ENCODE measurements around the gene RALGDS. TPM values are rescaled to one million over a fixed set of nuclear protein-coding genes. Genes with fewer than 3 reads are reported as not detected.
"Not testable (repeated sequence)": the region's sequence is repeated elsewhere in the genome, so short reads cannot be mapped to it uniquely, and the experiment has no call there.

RALGDS gene
- total RNA-seq, 1 donor from 2014 or later = 33.7 TPM

GRCh38 chr9:133086212-133086860 lies 34.7 kb downstream of the RALGDS start:
- DNase-seq (ENCODE audit: missing footprints); ATAC-seq; intact Hi-C loops (cut with DNase I): not testable (repeated sequence)

- intact Hi-C loops (cut with DNase I); ATAC-seq; DNase-seq (ENCODE audit: missing footprints): not testable (repeated sequence)
Observed at GRCh38 chr9:133083688-133084087, 37.4 kb downstream of the RALGDS start.

GRCh38 chr9:133081957-133082644 lies 38.9 kb downstream of the RALGDS start:
- ATAC-seq; intact Hi-C loops (cut with DNase I): not testable (repeated sequence)

GRCh38 chr9:133080786-133081779 lies 40.0 kb downstream of the RALGDS start:
- not testable (repeated sequence) for DNase-seq (ENCODE audit: missing footprints)

More at GRCh38 chr9:133081957-133082644, 38.9 kb downstream of the RALGDS start:
- not testable (repeated sequence) for DNase-seq (ENCODE audit: missing footprints)

DNA sequence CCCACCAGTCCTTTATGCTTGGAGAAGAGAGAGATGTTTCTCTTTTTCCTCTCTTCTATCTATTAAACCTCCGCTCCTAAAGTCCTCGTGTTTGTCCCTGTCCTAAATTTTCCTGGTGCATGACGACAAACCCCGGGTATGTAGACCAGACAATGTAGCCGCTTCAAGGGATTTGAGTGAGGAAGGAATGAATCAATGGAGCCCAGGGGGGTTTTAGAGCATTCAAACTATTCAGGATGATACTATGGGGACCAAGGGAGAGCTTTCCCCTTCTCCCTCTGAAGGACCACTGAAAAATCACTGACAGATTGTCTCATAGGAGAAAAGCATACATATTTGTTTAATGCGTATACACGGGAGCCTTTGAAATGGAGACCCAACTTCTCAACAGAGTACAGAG lies 40.9 kb downstream of the RALGDS start:
- ATAC-seq (no peak), DNase-seq (ENCODE audit: missing footprints) (no peak)
- intact Hi-C loops (cut with DNase I) = no loop called here

More at GRCh38 chr9:133080786-133081779, 40.0 kb downstream of the RALGDS start:
- intact Hi-C loops (cut with DNase I) = not testable (repeated sequence)
- peak; percentile 43 for ATAC-seq

DNA sequence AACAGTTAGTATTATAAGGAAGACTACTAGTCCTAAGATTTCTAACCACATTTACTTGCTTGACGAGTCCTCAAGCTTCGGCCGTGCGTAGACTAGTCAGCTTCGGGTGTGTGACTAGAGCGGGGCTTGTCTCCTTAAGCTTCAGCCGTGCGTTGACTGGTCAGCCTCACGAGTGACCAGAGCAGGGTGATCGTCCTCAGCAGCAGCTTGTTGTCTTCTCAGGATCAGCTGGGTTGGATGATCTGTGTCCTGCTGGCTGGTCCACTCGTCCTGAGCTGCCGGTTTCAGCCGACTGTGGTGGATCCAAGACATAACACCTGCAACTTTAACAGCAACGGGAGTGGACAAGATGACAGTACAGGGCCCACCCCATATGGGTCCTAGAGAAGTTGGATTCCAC lies 42.6 kb downstream of the RALGDS start:
- ATAC-seq = no peak
- intact Hi-C loops (cut with DNase I) = no loop called here
- no peak for DNase-seq (ENCODE audit: missing footprints)

GRCh38 chr9:133076691-133077090 lies 44.3 kb downstream of the RALGDS start:
- intact Hi-C loops (cut with DNase I) = no loop called here
- no peak for ATAC-seq

DNA sequence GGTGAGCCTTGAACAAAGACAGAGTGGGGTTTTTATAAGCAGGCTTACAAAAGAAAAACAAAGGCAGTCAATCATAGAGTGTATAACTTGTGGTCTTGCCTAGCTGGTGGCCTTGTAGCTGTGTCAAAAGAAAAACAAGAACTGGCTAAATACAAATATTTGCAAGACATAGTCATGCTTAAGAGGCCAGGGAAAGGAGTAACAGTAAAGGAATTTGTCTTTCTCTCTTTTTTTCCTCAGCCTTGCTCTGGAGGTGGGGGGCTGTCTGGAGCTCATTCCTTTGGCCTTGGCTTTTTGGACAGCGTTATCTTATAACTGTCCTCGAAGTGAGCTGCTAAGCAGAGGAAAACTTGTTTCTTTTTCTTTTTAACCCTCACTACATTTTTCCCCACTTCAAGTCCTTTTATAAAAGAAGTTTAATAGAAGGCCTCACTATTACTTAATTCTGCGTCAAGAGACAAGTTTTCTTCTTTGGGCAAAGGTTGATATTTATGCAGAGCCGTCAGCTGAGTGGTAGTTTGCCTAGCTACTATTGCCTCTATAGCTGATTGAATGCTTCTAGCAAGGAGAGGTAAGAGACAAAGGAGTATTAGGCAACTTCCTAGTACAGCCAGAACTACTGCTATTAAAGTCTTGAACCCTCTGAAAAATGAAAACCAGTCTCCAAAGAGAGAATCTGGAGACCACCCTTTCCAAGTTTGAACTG lies 45.0 kb downstream of the RALGDS start:
- no peak for DNase-seq (ENCODE audit: missing footprints)
- intact Hi-C loops (cut with DNase I) = no loop called here
- no peak for ATAC-seq

More at GRCh38 chr9:133076691-133077090, 44.3 kb downstream of the RALGDS start:
- DNase-seq (ENCODE audit: missing footprints) = no peak

DNA sequence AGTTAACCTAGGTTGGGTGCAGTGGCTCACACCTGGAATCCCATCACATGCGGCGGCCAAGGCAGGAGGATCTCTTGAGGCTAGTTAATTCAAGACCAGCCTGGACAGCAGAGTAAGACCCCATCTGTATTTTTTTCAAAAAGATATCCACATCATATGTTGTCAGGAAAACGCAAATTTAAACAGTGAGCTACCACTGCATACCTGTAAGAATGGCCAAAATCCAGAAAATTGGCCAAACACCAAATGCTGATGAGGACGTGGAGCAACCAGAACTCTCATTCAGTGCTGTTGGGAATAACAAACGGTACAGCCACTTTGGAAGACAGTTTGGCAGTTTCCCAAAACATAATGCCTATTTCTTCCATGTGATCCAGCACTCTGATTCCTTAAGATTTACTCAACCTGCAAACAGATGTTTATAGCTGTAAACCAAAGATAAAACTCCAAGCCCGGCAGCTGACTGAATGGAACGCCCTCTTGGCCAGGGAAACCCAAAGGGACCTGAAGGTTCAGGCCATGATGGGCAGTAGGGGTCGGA lies 46.9 kb downstream of the RALGDS start:
- intact Hi-C loops (cut with DNase I) = no loop called here
- ATAC-seq (no peak), DNase-seq (ENCODE audit: missing footprints) (no peak)

DNA sequence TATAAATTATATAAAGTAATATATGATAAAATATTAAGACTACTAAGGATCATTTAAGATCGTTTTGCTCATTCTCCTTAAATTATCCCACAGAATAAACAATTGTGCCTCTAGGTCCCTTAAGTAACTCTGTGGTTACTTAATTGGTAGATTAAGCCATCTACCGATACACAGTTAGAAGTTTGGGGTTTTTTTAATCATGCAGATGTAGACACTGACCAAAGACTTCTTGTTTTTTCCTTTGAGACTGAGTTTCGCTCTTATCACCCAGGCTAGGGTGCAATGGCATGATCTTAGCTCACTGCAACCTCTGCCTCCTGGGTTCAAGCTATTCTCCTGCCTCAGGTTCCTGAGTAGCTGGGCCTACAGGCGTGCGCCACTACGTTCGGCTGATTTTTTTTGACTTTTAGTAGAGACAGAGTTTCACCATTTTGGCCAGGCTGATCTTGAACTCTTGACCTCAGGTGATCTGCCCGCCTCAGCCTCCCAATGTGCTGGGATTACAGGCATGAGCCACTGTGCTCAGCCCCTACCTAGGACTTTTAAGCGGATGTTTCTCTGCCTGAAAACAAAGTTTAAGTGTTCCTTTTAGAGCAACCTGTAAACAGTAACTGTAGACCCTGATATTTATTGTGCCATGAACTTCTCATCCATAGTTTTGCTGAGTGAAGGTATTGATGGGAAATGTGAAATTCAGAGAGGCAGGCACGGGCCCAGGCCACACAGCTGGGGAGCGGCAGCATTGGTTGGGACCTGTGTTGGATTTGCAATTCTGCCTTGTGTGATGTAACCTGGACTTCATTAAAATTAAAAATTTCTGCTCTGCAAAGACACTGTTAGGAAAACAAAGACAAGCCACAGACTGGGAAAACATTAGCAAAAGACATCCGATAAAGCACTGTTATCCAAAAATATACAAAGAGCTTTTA lies 47.7 kb downstream of the RALGDS start:
- intact Hi-C loops (cut with DNase I) = no loop called here
- ATAC-seq (no peak), DNase-seq (ENCODE audit: missing footprints) (no peak)

DNA sequence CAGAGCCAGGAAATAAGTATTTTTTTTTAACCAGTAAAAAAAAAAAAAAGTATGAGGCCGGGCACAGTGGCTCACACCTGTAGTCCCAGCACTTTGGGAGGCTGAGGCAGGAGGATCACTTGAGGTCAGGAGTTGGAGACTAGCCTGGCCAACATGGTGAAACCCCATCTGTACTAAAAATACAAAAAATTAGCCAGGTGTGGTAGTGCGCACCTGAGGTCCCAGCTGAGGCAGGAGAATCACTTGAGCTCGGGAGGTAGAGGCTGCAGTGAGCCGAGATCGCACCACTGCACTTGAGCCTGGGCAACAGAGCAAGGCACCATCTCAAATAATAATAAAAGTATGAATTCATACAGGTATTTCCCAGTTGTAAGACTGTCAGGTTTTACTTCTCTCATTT lies 48.8 kb downstream of the RALGDS start:
- ATAC-seq; DNase-seq (ENCODE audit: missing footprints); intact Hi-C loops (cut with DNase I): not testable (repeated sequence)

DNA sequence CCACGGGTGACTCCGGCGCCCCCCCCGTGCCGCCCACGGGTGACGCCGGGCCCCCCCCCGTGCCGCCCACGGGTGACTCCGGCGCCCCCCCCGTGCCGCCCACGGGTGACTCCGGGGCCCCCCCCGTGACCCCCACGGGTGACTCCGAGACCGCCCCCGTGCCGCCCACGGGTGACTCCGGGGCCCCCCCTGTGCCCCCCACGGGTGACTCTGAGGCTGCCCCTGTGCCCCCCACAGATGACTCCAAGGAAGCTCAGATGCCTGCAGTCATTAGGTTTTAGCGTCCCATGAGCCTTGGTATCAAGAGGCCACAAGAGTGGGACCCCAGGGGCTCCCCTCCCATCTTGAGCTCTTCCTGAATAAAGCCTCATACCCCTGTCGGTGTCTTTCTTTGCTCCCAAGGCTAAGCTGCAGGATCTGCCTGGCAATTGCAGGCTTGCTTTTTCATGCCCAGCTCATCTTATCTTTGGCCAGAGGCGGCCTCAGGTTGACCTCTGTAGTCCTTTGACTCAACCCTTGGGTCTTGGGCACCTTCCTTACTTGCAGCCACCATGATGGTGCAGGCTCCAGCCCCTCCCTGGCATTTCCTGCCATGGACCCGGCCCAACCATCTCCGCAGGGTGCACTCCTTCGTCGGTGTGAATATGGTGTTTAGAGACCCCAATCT lies 49.4 kb downstream of the RALGDS start:
- DNase-seq (ENCODE audit: missing footprints) = no peak
- ATAC-seq = no peak
- intact Hi-C loops (cut with DNase I) = no loop called here

DNA sequence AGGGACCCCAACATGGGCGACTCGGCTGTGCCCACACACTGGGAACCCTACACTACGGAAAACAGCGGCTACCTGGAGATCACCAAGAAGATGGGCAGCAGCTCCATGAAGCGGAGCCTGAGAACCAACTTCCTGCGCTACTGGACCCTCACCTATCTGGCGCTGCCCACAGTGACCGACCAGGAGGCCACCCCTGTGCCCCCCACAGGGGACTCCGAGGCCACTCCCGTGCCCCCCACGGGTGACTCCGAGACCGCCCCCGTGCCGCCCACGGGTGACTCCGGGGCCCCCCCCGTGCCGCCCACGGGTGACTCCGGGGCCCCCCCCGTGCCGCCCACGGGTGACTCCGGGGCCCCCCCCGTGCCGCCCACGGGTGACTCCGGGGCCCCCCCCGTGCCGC lies 50.1 kb downstream of the RALGDS start:
- ATAC-seq; intact Hi-C loops (cut with DNase I); DNase-seq (ENCODE audit: missing footprints): not testable (repeated sequence)

DNA sequence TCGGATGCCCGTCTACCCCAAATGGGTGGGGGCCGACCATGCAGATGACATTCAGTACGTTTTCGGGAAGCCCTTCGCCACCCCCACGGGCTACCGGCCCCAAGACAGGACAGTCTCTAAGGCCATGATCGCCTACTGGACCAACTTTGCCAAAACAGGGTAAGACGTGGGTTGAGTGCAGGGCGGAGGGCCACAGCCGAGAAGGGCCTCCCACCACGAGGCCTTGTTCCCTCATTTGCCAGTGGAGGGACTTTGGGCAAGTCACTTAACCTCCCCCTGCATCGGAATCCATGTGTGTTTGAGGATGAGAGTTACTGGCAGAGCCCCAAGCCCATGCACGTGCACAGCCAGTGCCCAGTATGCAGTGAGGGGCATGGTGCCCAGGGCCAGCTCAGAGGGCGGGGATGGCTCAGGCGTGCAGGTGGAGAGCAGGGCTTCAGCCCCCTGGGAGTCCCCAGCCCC lies 50.5 kb downstream of the RALGDS start:
- DNase-seq (ENCODE audit: missing footprints); ATAC-seq; intact Hi-C loops (cut with DNase I): not testable (repeated sequence)

GRCh38 chr9:133068431-133068830 lies 52.6 kb downstream of the RALGDS start:
- intact Hi-C loops (cut with DNase I); DNase-seq (ENCODE audit: missing footprints); ATAC-seq: not testable (repeated sequence)

DNA sequence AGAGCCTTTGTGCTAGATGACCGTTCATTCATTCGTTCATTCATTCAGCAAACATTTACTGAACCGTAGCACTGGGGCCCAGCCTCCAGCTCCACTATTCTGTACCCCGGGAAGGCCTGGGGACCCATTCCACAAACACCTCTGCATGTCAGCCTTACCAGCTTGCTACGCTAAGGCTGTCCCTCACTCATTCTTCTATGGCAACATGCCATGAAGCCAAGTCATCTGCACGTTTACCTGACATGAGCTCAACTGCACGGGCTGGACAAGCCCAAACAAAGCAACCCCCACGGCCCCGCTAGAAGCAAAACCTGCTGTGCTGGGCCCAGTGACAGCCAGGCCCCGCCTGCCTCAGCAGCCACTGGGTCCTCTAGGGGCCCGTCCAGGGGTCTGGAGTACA lies 53.2 kb downstream of the RALGDS start:
- ATAC-seq (no peak), DNase-seq (ENCODE audit: missing footprints) (no peak)
- intact Hi-C loops (cut with DNase I) = no loop called here
